Endothelial cell of umbilical vein (primary cell): ENCODE measurements around the gene EPB41L3. TPM values are rescaled to one million over a fixed set of nuclear protein-coding genes. Genes with fewer than 3 reads are reported as not detected.

Experiments used
- BruUV-seq: library from RNA; stranded (reverse); fragments of 400-500 nt; replicated peaks from 2 replicates; lab custom pipeline; 2021; lab: Mats Ljungman, UMichigan
- CTCF ChIA-PET: fragments of 300-600, 350-600 bp; sonication (Branson Sonifier 250); formaldehyde crosslinking; loops from one replicate; lab custom pipeline; 2021; ENCODE audit warnings: antibody characterized with exemption, inconsistent platforms; lab: Charles Lee
- POLR2A ChIA-PET: fragments of 300-600, 350-600 bp; sonication (Branson Sonifier 250); formaldehyde crosslinking; loops from one replicate; lab custom pipeline; 2021; ENCODE audit warnings: antibody characterized with exemption, inconsistent platforms; lab: Charles Lee
- DNase-seq: peaks from one replicate; pipeline ENCODE4 v3.0.0-alpha.2; 2011; ENCODE audit warnings: low read depth, low spot score
- FAIRE-seq: peaks from 2 replicates; lab custom pipeline; 2011; peaks lifted over from hg19 to GRCh38; lab: Jason Lieb, UNC
- H2AFZ ChIP-seq: 2 replicates; pipeline ENCODE4 v1.6.0; 2012; ENCODE audit warnings: low read depth, low read length, control low read depth, inconsistent platforms
- H3K27ac ChIP-seq: 2 replicates; pipeline ENCODE4 v1.5.1; 2011; ENCODE audit warnings: low read depth, mild to moderate bottlenecking, control low read depth, low read length, moderate library complexity; ENCODE audit not compliant: insufficient read depth
- H3K27me3 ChIP-seq, 2 experiments: 2 replicates each; pipeline versions ENCODE4 v1.6.0 to v1.6.1; 2011; ENCODE audit warnings: low read length in 2 of 2, mixed read lengths in 1 of 2; ENCODE audit not compliant: control insufficient read depth in 2 of 2, insufficient read depth in 2 of 2
- H3K36me3 ChIP-seq, 2 experiments: 2 replicates in 1 of 2; 3 replicates in 1 of 2; pipeline ENCODE4 v1.5.1; 2011; ENCODE audit warnings: low read length in 2 of 2, mild to moderate bottlenecking in 1 of 2, moderate library complexity in 1 of 2; ENCODE audit not compliant: control insufficient read depth in 2 of 2, insufficient read depth in 2 of 2; ENCODE audit errors: extremely low read depth in 1 of 2
- H3K4me1 ChIP-seq: 3 replicates; pipeline ENCODE4 v1.5.1; 2011; ENCODE audit warnings: mild to moderate bottlenecking, low read length; ENCODE audit not compliant: control insufficient read depth, insufficient read depth; ENCODE audit errors: extremely low read depth
- H3K4me2 ChIP-seq: 2 replicates; pipeline ENCODE4 v1.6.1; 2011; ENCODE audit warnings: low read length, control low read depth, mixed read lengths; ENCODE audit not compliant: insufficient read depth
- H3K4me3 ChIP-seq, 3 experiments: fragments of 200-600 bp in 1 of 3; sonication (generic), shearing (Covaris generic) in 1 of 3; replicated peaks in 1 of 3; 2 replicates each; pipeline ENCODE4 v1.5.1; 2011 to 2016; ENCODE audit warnings: control low read depth in 3 of 3, low read length in 3 of 3, mild to moderate bottlenecking in 2 of 3, inconsistent platforms in 1 of 3, low read depth in 1 of 3, moderate library complexity in 1 of 3; ENCODE audit not compliant: insufficient read depth in 1 of 3
- H3K79me2 ChIP-seq: 2 replicates; pipeline ENCODE4 v1.6.0; 2012; ENCODE audit warnings: low read length, inconsistent platforms; ENCODE audit not compliant: control insufficient read depth, insufficient read depth
- H3K9ac ChIP-seq: replicated peaks from 2 replicates; pipeline ENCODE3; 2011; ENCODE audit warnings: low read length, control low read depth; ENCODE audit not compliant: insufficient read depth; ENCODE audit errors: extremely low read depth
- H3K9me1 ChIP-seq: replicated peaks from 3 replicates; pipeline ENCODE4 v1.6.0; 2011; ENCODE audit warnings: mild to moderate bottlenecking, low read length; ENCODE audit not compliant: control insufficient read depth, insufficient read depth; ENCODE audit errors: extremely low read depth
- H3K9me3 ChIP-seq: replicated peaks from 2 replicates; pipeline ENCODE4 v1.5.1; 2012; ENCODE audit warnings: low read length, inconsistent platforms; ENCODE audit not compliant: control insufficient read depth, insufficient read depth
- H4K20me1 ChIP-seq: replicated peaks from 2 replicates; pipeline ENCODE3; 2011; ENCODE audit warnings: mild to moderate bottlenecking, low read length; ENCODE audit not compliant: control insufficient read depth, insufficient read depth; ENCODE audit errors: extremely low read depth
- EZH2 ChIP-seq: IDR thresholded peaks from 2 replicates; pipeline ENCODE4 v1.6.1; 2012; ENCODE audit warnings: borderline replicate concordance, low read depth, mild to moderate bottlenecking, moderate library complexity, low read length, inconsistent platforms; ENCODE audit not compliant: severe bottlenecking
- FOS ChIP-seq: IDR thresholded peaks from 2 replicates; pipeline ENCODE4 v1.6.1; 2011; ENCODE audit warnings: mild to moderate bottlenecking, low read length, moderate library complexity, borderline replicate concordance; ENCODE audit not compliant: insufficient read depth
- GATA2 ChIP-seq: IDR thresholded peaks from 2 replicates; pipeline ENCODE4 v1.7.0; 2011; ENCODE audit warnings: low read depth, mild to moderate bottlenecking, moderate library complexity, mixed read lengths, low read length; ENCODE audit not compliant: insufficient read length, insufficient read depth
- JUN ChIP-seq: IDR thresholded peaks from 2 replicates; pipeline ENCODE4 v1.6.1; 2011; ENCODE audit warnings: borderline replicate concordance, low read depth; ENCODE audit not compliant: insufficient read length, insufficient read depth
- MYC ChIP-seq: IDR thresholded peaks from one replicate; pipeline ENCODE4 v1.6.1; 2011; ENCODE audit warnings: mild to moderate bottlenecking, low read depth, low read length
- POLR2A ChIP-seq: IDR thresholded peaks from 2 replicates; pipeline ENCODE4 v1.6.1; 2012; ENCODE audit warnings: low read depth, mild to moderate bottlenecking, control low read depth, low read length
- POLR2AphosphoS5 ChIP-seq: IDR thresholded peaks from 2 replicates; pipeline ENCODE4 v1.6.1; 2012; ENCODE audit warnings: low read depth, mild to moderate bottlenecking, control low read depth, low read length, moderate library complexity; ENCODE audit not compliant: insufficient read depth
- dilution Hi-C: fragments of 300-500 bp; cut with MboI; formaldehyde crosslinking; loops from one replicate; pipeline ENCODE4 v1.15.0; 2019; ENCODE audit warnings: low sequenced_read_pairs; ENCODE audit not compliant: extremely low pct_ligation_motif_present
- intact Hi-C: fragments of 100-400 bp; cut with micrococcal nuclease; formaldehyde crosslinking; loops from one replicate; pipeline ENCODE4 v1.10.0; 2022
- polyA plus RNA-seq, 4 experiments: library from polyadenylated mRNA; depleted of rRNA in 3 of 4; stranded (reverse) in 3 of 4; unstranded in 1 of 4; fragments of >200 nt; gene quantifications; 2 replicates each; pipeline versions ENCODE4 v1.2.1 to v1.2.3, GENCODE V29; 2011 to 2012; ENCODE audit warnings: missing spikeins in 1 of 4
- total RNA-seq: library from RNA; stranded (reverse); gene quantifications from 2 replicates; pipeline ENCODE4 v1.2.3, GENCODE V29; 2021
- TF ChIP-seq, protein P1 (sequence below), 2 donors: IDR thresholded peaks; 1 replicate in 1 of 2; 2 replicates in 1 of 2; pipeline ENCODE4 v1.5.1; 2011; ENCODE audit warnings: low read length in 2 of 2, mild to moderate bottlenecking in 2 of 2, moderate library complexity in 2 of 2, control low read depth in 1 of 2, inconsistent platforms in 1 of 2, low read depth in 1 of 2; ENCODE audit not compliant: insufficient read depth in 1 of 2; ENCODE audit errors: extremely low read depth in 1 of 2
- TF ChIP-seq, protein P2 (sequence below): IDR thresholded peaks from 2 replicates; pipeline ENCODE4 v1.6.1; 2011; ENCODE audit not compliant: insufficient read depth, insufficient read length

The EPB41L3 gene
- total and polyA plus RNA-seq, 2 donors (not counting 3 experiments of a cell fraction or from before 2014, with no cell fraction given), result 38.9 to 114 TPM

DNA sequence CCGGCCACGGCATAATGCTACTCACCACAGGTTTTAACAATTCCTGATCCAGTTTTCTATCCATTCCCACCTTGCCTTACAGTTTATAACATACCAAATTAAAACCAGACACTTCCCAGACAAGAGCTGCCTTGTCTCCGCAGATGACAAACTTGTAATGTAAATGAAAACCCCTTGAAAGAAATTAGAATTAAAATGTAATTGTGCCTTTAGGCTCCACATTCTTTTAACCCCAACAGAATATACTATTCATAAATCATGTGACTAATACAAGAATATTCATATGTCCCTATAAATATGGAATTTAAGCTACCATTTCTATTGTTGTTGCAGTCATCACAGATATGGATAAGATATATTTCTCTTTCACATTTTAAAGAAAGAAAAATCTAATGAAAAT, 178.4 kb downstream of the EPB41L3 start:
- ChIA-PET POLR2A (no interaction called here), CTCF (no interaction called here)
- intact Hi-C loops, result no loop called here
- H3K27ac ChIP-seq, result no peak overlapping the region
- H3K36me3 ChIP-seq, result no peaks in the 10 kb centered on the region
- H3K9me3 ChIP-seq, result no peaks in the 10 kb centered on the region
- no peak overlapping the region for H3K9ac ChIP-seq
- no peaks in the 10 kb centered on the region for H4K20me1 ChIP-seq
- no peaks in the 10 kb centered on the region for H3K9me1 ChIP-seq
- FAIRE-seq (no peak), DNase-seq (no peak)
- no peak overlapping the region for H2AFZ ChIP-seq
- H3K79me2 ChIP-seq, result no peaks in the 10 kb centered on the region
- H3K4me1 ChIP-seq, result no peaks in the 10 kb centered on the region
- TF ChIP-seq MYC, result no peak
- TF ChIP-seq POLR2A, result no peak
- TF ChIP-seq, protein P1, sequence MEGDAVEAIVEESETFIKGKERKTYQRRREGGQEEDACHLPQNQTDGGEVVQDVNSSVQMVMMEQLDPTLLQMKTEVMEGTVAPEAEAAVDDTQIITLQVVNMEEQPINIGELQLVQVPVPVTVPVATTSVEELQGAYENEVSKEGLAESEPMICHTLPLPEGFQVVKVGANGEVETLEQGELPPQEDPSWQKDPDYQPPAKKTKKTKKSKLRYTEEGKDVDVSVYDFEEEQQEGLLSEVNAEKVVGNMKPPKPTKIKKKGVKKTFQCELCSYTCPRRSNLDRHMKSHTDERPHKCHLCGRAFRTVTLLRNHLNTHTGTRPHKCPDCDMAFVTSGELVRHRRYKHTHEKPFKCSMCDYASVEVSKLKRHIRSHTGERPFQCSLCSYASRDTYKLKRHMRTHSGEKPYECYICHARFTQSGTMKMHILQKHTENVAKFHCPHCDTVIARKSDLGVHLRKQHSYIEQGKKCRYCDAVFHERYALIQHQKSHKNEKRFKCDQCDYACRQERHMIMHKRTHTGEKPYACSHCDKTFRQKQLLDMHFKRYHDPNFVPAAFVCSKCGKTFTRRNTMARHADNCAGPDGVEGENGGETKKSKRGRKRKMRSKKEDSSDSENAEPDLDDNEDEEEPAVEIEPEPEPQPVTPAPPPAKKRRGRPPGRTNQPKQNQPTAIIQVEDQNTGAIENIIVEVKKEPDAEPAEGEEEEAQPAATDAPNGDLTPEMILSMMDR (IDR thresholded peaks at IDR 0.05; ENCODE audit: extremely low read depth in 1 of 2, insufficient read depth in 1 of 2, low read depth in 1 of 2, low read length in 2 of 2), result no peak
- TF ChIP-seq EZH2, result no peak
- TF ChIP-seq, protein P2, sequence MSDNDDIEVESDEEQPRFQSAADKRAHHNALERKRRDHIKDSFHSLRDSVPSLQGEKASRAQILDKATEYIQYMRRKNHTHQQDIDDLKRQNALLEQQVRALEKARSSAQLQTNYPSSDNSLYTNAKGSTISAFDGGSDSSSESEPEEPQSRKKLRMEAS, result no peak
- TF ChIP-seq POLR2AphosphoS5, result no peak
- TF ChIP-seq JUN, result no peak
- TF ChIP-seq FOS, result no peak
- TF ChIP-seq GATA2, result no peak
- H3K4me3 ChIP-seq, result no peak overlapping the region
- no TSS peak for BruUV-seq
- dilution Hi-C loops, result no loop called here
- H3K4me2 ChIP-seq, result no peak overlapping the region
- H3K27me3 ChIP-seq, result peaks cover 0 to 1% of the 10 kb centered on the region in 2 experiments
